Activated B cell treated with CpG ODN at 0.5 μM for 24 hours (primary cell): ENCODE results near the gene TNPO2. TPM values are rescaled to one million over a fixed set of nuclear protein-coding genes. Genes with fewer than 3 reads are reported as not detected.

Source experiments
- ATAC-seq: fragments of 200-7000 bp; cut with Tn5 transposase; one replicate; pipeline ENCODE4 v1.10.0; 2021; ENCODE audit warnings: low read depth, mild to moderate bottlenecking, moderate library complexity
- CTCF ChIA-PET: fragments of 350-600 bp; sonication (Branson Sonifier 250); formaldehyde crosslinking; loops from one replicate; lab custom pipeline; 2021; ENCODE audit warnings: antibody characterized with exemption; lab: Charles Lee
- POLR2A ChIA-PET: fragments of 350-600 bp; sonication (Branson Sonifier 250); formaldehyde crosslinking; loops from one replicate; lab custom pipeline; 2021; ENCODE audit warnings: antibody characterized with exemption; lab: Charles Lee
- DNase-seq: peaks from one replicate; pipeline ENCODE4 v3.0.0; 2022
- H3K27ac Mint-ChIP-seq: one replicate; pipeline ENCODE4 v1.8.0; 2020; ENCODE audit warnings: mixed read lengths
- H3K27me3 Mint-ChIP-seq: one replicate; pipeline ENCODE4 v1.8.0; 2021; ENCODE audit warnings: mixed read lengths
- H3K36me3 Mint-ChIP-seq: one replicate; pipeline ENCODE4 v1.8.0; 2021; ENCODE audit warnings: low read depth, mixed read lengths
- H3K4me1 Mint-ChIP-seq: one replicate; pipeline ENCODE4 v1.8.0; 2021; ENCODE audit warnings: mixed read lengths
- H3K4me3 Mint-ChIP-seq: one replicate; pipeline ENCODE4 v1.8.0; 2020; ENCODE audit warnings: mild to moderate bottlenecking, mixed read lengths
- H3K9me3 Mint-ChIP-seq: one replicate; pipeline ENCODE4 v1.8.0; 2020; ENCODE audit warnings: mixed read lengths
- intact Hi-C: fragments of 100-400 bp; cut with micrococcal nuclease; formaldehyde crosslinking; loops from one replicate; pipeline ENCODE4 v1.15.1; 2024
- total RNA-seq: library from RNA; stranded (reverse); gene quantifications from 2 replicates; pipeline ENCODE4 v1.2.3, GENCODE V29; 2022
- TF ChIP-seq, protein P1 (sequence below): fragments of 200-600 bp; IDR thresholded peaks from one replicate; pipeline ENCODE4 v1.8.0; 2022; ENCODE audit warnings: antibody characterized with exemption, mild to moderate bottlenecking

TNPO2 gene
- total RNA-seq, 1 donor from 2014 or later, result 91.5 TPM

DNA sequence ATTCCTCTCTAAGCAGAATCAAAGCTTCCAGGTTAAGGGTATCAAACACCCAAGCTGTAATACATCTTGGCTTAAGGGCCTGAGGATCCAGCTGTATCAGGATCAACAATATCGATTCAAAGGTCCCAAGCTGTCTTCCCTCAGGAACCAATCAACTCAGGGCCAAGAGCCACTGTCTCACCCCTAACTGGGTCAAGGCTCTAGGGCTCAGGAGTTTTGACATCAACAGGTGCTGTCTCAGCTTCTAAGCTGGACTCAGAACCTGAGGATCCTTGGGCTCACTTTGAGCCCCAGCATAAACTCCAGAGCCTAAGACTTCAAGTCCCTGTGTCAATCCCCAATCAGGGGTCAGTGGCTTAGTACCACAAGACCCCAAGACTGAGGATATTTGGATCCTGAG is 28.2 kb downstream of the TNPO2 start:
- Mint-ChIP-seq H3K27me3 (no peaks in the 10 kb centered on the region), H3K36me3 (peaks cover 13% of the 10 kb centered on the region), H3K4me1 (peaks cover 11% of the 10 kb centered on the region), H3K9me3 (no peaks in the 10 kb centered on the region), H3K27ac (peak overlapping the region; percentile 56), H3K4me3 (peak overlapping the region; percentile 91)
- no peak for DNase-seq
- POLR2A ChIA-PET, result interaction anchor here (3.7 kb wide), 1 partner anchor 14 kb away, joined by 69 read pairs; the partner anchor contains the start of gene DHPS
- TF ChIP-seq, protein P1, sequence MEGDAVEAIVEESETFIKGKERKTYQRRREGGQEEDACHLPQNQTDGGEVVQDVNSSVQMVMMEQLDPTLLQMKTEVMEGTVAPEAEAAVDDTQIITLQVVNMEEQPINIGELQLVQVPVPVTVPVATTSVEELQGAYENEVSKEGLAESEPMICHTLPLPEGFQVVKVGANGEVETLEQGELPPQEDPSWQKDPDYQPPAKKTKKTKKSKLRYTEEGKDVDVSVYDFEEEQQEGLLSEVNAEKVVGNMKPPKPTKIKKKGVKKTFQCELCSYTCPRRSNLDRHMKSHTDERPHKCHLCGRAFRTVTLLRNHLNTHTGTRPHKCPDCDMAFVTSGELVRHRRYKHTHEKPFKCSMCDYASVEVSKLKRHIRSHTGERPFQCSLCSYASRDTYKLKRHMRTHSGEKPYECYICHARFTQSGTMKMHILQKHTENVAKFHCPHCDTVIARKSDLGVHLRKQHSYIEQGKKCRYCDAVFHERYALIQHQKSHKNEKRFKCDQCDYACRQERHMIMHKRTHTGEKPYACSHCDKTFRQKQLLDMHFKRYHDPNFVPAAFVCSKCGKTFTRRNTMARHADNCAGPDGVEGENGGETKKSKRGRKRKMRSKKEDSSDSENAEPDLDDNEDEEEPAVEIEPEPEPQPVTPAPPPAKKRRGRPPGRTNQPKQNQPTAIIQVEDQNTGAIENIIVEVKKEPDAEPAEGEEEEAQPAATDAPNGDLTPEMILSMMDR, result no peak
- intact Hi-C loops, result no loop called here
- ATAC-seq, result no peak
- CTCF ChIA-PET, result interaction anchor here (2.0 kb wide), 1 partner anchor 65 kb away, joined by 6 read pairs; no protein-coding TSS in a partner anchor

DNA sequence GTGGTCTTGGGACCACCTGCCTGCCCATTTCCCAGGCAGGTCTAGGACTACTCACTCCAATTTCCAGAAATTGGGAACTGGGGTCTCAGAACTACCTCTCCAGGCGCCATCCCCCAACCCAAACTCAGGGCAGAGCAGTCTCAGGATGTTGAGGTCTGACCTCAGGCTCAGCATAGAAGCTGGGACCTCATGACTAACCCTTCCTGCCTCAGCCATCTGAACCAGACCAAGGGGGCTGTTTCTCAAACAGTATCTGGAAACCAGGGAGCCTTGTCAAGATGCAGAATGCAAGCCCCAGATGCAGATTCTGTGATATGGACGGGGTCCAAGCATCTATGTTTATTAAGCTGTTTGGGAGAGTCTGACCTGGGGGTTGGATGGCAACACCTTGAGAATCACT is 28.6 kb downstream of the TNPO2 start:
- Mint-ChIP-seq H3K9me3 (no peaks in the 10 kb centered on the region), H3K27ac (no peak overlapping the region), H3K4me1 (peaks cover 11% of the 10 kb centered on the region), H3K4me3 (no peak overlapping the region), H3K36me3 (peaks cover 13% of the 10 kb centered on the region), H3K27me3 (no peaks in the 10 kb centered on the region)
- no peak for DNase-seq
- intact Hi-C loops, result no loop called here
- TF ChIP-seq, protein P1, result no peak
- POLR2A ChIA-PET, result interaction anchor here (3.7 kb wide), 1 partner anchor 14 kb away, joined by 69 read pairs; the partner anchor contains the start of gene DHPS
- CTCF ChIA-PET, result no interaction called here
- no peak for ATAC-seq

DNA sequence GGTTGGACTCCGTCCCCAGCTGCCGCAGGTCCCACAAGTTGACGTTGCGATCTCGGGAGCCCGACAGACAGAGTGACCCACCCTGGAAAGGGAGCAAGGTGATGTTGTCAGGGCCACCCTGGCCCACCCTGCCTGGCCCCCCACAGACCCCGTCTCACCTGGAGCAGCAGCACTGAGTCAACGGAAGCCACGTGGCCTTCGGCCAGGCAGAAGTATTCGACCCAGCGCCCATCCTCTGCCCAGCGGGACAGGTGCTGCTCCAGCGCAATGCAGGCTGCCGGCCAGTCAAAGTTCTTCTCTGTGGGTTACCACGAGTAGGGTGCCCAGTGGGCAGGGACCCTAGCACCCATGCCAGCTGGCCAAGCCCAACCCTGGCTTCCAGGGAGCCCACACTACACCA is 29.1 kb downstream of the TNPO2 start:
- intact Hi-C loops, result no loop called here
- TF ChIP-seq, protein P1, result no peak
- H3K36me3 Mint-ChIP-seq, result peaks cover 13% of the 10 kb centered on the region
- POLR2A ChIA-PET, result interaction anchor here (3.7 kb wide), 1 partner anchor 13 kb away, joined by 69 read pairs; the partner anchor contains the start of gene DHPS
- H3K4me3 Mint-ChIP-seq, result no peak overlapping the region
- ATAC-seq (no peak), DNase-seq (no peak)
- CTCF ChIA-PET, result no interaction called here
- no peak overlapping the region for H3K27ac Mint-ChIP-seq
- peaks cover 11% of the 10 kb centered on the region for H3K4me1 Mint-ChIP-seq
- no peaks in the 10 kb centered on the region for H3K9me3 Mint-ChIP-seq
- H3K27me3 Mint-ChIP-seq, result no peaks in the 10 kb centered on the region

DNA sequence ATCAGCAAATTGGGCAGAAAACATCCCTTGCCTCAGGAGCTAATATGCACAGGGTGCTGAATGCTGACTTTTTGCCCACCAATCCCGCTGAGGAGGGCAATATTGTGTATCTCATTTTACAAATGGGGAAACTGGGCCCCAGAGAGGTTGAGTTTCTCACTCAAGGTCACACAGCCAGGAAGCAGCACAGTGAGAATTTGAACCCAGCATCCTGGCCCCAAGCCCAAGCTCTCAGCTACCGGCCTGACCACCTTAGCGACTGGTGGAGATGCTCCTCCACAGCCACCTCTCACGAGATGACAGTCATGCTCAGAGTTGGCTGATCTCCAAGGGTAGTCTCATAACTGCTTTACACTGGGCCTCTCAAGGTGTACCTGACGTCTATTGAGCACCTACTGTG is 30.8 kb downstream of the TNPO2 start:
- H3K27ac Mint-ChIP-seq, result no peak overlapping the region
- CTCF ChIA-PET, result no interaction called here
- H3K4me1 Mint-ChIP-seq, result peaks cover 9% of the 10 kb centered on the region
- H3K36me3 Mint-ChIP-seq, result peaks cover 7% of the 10 kb centered on the region
- no peak for DNase-seq
- POLR2A ChIA-PET, result interaction anchor here (0.8 to 1.2 kb wide), 2 partner anchors 11 to 1447 kb away, joined by 3 to 12 read pairs; partner anchors contain the start of gene DHPS
- intact Hi-C loops, result no loop called here
- TF ChIP-seq, protein P1, result no peak
- H3K27me3 Mint-ChIP-seq, result no peaks in the 10 kb centered on the region
- H3K9me3 Mint-ChIP-seq, result no peaks in the 10 kb centered on the region
- ATAC-seq, result no peak
- H3K4me3 Mint-ChIP-seq, result no peak overlapping the region

DNA sequence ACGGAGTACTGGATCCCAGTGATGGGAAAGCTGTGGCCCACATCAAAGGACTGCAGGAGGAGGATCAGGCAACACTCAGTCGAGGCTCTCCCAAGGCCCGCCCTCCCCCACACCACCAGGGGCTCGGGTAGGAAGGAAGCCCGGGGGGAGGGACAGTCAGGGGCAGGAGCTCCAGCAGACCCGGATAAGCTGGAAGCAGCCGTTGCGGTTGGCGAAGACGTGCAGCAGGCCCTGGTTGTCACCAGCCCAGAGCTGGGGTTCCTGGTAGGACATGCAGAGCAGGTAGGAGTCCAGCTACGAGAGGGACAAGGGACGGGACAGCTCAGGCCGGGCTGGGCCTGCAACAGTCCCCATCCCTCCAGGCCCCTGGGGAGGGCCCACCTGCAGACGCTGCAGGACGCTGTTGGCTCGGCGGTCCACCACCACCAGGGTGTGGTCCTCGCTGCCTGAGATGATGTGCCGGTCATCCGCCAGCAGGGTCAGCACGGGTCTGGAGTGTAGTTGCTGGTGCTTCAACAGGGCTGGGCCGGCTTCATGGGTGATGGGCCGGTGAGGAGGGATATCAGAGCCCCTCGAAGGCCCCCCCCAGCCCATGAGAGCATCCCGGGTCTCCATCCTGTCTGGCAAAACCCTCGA is 34.0 kb downstream of the TNPO2 start:
- no peak overlapping the region for H3K27ac Mint-ChIP-seq
- H3K27me3 Mint-ChIP-seq, result no peaks in the 10 kb centered on the region
- H3K36me3 Mint-ChIP-seq, result peaks cover 2% of the 10 kb centered on the region
- DNase-seq (no peak), ATAC-seq (no peak)
- POLR2A ChIA-PET, result no interaction called here
- H3K4me3 Mint-ChIP-seq, result no peak overlapping the region
- CTCF ChIA-PET, result no interaction called here
- TF ChIP-seq, protein P1, result no peak
- no peaks in the 10 kb centered on the region for H3K9me3 Mint-ChIP-seq
- intact Hi-C loops, result no loop called here
- no peaks in the 10 kb centered on the region for H3K4me1 Mint-ChIP-seq
